ENCODE measurements around the gene RNASEH2A. TPM values are rescaled to one million over a fixed set of nuclear protein-coding genes. Genes with fewer than 3 reads are reported as not detected.

Gene RNASEH2A
- total and polyA plus RNA-seq, 2 of the 4 experiments (the other 2 are of a cell fraction) = 34.9 to 44.6 TPM

DNA sequence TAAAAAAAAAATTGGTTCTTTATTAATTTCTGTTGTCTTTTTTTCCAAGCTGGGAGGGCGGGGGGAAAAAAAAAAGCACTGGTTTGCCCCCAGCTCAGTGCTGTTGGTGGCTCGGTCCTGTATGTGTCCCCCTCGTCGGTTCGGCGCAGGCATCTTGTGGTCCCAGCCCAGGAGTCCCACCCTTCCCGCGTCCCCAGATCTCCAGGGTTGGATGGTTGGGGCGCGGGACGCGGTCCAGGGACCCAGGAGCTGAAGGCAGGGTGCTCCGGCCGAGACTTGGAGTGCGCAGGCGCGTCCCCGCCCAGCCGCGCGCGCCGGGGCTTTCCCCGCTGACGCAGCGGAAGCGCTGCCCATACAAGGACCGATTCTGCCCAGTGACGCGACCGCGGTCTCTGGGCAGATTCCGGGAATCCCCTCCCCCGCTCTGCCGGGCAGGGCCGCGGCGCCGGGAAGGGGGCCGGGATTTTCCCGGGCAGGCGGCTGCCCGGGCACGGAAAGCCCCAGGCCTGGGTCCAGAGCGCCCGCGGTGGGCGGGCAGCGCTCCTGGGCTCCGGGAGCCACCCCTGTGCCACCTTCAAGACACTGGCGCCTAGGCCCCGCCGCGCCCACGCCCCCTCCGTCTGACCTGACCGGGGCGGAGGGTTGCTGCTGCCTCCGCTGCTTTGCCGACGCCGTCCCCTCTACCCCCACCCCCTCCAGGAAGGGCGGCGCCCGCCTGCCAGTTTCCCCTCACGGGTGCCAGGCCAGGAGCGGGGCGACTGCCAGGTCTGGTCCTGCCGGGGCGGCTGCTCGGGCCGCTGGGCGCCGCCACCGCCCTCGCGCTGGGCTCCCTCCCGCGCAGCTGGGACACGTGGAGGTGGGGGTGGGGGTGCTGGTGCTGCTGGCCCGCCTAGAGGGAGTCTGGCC is 12.8 kb upstream of the RNASEH2A start (continued):
- TF ChIP-seq, protein P1, sequence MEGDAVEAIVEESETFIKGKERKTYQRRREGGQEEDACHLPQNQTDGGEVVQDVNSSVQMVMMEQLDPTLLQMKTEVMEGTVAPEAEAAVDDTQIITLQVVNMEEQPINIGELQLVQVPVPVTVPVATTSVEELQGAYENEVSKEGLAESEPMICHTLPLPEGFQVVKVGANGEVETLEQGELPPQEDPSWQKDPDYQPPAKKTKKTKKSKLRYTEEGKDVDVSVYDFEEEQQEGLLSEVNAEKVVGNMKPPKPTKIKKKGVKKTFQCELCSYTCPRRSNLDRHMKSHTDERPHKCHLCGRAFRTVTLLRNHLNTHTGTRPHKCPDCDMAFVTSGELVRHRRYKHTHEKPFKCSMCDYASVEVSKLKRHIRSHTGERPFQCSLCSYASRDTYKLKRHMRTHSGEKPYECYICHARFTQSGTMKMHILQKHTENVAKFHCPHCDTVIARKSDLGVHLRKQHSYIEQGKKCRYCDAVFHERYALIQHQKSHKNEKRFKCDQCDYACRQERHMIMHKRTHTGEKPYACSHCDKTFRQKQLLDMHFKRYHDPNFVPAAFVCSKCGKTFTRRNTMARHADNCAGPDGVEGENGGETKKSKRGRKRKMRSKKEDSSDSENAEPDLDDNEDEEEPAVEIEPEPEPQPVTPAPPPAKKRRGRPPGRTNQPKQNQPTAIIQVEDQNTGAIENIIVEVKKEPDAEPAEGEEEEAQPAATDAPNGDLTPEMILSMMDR (conservative IDR thresholded peaks at IDR 0.05; ENCODE audit: low read depth, low read length) = no peak
